ENCODE data around the gene TIGD1. TPM values are rescaled to one million over a fixed set of nuclear protein-coding genes. Genes with fewer than 3 reads are reported as not detected.

The TIGD1 gene
- total RNA-seq, 1 donor from 2014 or later = 2.2 TPM

DNA sequence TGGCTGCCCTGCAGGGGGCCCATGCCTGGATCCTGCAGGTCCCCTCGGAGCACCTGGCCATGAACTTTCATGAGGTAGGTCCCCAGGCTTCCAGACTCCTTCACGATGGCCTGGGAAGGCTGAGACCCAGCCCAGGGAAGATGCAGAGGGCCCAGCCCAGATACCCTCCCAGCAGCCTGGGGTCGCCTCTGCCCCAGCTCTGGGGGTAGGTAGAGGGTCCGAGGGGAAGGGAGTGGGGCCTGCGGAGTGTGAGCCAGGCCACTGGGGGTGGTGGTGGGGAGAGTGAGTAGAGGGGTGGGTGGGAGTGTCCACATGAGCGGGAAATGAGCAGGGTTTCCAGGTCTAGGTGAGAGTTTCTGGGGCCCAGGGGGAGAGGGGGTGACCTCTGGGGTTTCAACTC is 25.6 kb downstream of the TIGD1 start:
- DNase-seq (ENCODE audit: low spot score) = no peak

DNA sequence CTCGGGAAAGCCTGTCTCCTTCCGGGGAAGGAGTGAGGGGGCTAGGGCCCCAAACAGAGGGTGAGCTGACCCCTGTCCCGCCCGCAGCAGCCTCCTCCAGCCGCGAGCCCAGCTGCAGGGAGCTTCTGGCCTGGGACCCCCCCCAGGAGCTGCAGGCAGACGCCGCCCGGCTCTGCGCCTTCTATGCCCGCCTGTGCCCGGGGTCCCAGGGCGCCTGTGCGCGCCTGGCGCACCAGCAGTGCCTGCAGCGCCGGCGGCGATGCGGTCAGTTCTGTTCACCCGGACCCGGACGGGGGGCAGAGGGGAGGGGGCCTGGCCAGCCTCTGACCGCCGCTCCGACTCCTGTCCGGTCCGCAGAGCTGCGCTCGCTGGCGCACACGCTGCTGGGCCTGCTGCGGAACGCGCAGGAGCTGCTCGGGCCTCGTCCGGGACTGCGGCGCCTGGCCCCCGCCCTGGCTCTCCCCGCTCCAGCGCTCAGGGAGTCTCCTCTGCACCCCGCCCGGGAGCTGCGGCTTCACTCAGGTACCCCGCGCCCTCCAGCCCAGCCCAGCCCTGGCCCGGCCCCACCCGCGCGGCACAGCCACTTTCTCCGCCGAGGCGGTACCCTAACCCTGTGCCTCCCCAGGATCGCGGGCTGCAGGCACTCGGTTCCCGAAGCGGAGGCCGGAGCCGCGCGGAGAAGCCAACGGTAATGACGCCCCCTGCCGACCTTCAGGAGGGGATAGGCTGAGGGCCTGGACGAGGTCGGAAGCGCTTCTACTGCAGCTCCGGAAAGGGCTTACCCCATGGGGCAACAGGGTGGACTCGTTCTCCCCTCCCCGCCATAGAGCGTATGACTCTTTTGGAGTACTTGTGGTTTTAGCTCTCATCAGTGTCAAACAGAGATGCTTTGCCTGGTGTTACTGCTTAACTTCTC is 26.4 kb downstream of the TIGD1 start:
- DNase-seq (ENCODE audit: low spot score) = no peak

DNA sequence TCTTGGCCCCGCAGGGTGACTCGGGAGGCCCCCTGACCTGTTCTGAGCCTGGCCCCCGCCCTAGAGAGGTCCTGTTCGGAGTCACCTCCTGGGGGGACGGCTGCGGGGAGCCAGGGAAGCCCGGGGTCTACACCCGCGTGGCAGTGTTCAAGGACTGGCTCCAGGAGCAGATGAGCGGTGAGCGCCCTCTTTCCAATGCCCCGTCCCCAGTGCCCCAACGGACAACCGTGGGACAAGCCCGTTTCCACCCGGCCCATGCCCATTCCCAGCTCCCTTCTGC is 27.0 kb downstream of the TIGD1 start:
- no peak for DNase-seq (ENCODE audit: low spot score)

DNA sequence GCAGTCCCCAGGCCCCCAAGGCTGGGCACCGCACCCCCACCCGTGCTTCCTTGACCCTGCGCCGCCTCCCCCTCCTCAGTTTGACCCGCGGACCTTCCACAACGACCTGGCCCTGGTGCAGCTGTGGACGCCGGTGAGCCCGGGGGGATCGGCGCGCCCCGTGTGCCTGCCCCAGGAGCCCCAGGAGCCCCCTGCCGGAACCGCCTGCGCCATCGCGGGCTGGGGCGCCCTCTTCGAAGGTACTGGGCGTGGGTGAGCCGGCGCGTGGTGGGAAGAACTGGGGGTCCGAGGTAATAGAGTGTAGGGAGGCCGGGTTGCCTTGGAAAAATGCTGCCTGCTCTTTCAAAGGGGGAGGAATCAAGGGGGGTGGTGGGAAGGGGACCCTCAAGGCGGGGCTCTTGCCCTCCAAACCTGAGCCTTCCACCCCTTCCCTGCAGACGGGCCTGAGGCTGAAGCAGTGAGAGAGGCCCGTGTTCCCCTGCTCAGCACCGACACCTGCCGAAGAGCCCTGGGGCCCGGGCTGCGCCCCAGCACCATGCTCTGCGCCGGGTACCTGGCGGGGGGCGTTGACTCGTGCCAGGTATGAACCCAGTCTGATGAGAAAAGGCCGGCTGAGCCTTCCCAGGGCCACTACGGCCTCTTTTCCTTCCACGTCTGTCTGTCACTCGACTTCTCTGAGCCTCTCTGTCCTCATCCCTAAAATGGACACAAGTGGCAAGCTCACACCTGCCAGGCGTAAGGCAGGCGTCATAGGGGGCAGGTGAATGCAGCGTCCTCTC is 27.5 kb downstream of the TIGD1 start:
- no peak for DNase-seq (ENCODE audit: low spot score)

DNA sequence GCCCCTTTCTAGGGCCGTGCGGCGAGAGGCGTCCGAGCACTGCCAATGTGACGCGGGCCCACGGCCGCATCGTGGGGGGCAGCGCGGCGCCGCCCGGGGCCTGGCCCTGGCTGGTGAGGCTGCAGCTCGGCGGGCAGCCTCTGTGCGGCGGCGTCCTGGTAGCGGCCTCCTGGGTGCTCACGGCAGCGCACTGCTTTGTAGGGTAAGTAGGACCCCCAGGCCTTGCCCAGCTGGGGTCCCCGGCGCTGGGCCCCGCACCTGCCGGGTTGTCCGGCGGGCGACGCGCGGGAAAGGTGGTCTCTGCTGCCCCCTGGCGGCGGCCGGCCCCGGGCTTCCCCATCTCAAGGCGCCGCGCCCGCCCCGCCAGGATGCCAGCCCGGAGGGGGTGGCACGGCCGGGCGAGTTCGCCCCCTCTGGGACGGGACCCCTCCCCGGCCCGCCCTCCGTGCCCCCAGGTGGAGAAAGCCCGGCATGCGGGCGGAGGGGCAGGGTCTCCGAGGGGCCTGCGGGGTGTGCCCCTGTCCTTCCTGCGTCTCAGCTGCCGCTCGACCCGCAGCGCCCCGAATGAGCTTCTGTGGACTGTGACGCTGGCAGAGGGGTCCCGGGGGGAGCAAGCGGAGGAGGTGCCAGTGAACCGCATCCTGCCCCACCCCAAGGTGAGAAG is 28.3 kb downstream of the TIGD1 start:
- DNase-seq (ENCODE audit: low spot score) = no peak

DNA sequence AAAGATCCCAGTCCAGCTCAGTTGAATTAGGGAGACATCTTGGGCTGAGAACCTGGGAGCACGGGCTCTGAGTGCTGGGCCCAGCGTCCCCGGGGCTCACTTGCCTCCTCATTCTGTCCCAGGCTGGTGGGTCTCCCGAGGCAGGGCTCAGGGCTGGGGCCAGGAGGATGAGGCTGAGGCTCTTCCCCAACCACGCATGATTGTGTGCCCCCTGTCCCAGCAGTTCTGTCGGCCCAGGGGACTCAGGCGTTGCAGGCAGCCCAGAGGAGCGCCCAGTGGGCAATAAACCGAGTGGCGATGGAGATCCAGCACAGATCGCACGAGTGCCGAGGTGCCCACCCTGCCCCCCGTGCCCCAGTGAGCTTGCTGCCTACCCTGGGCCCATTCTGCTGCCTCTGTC is 29.3 kb downstream of the TIGD1 start:
- DNase-seq (ENCODE audit: low spot score) = no peak

GRCh38 chr2:232520489-232520888 is 29.9 kb downstream of the TIGD1 start:
- DNase-seq (ENCODE audit: low spot score) = no peak

DNA sequence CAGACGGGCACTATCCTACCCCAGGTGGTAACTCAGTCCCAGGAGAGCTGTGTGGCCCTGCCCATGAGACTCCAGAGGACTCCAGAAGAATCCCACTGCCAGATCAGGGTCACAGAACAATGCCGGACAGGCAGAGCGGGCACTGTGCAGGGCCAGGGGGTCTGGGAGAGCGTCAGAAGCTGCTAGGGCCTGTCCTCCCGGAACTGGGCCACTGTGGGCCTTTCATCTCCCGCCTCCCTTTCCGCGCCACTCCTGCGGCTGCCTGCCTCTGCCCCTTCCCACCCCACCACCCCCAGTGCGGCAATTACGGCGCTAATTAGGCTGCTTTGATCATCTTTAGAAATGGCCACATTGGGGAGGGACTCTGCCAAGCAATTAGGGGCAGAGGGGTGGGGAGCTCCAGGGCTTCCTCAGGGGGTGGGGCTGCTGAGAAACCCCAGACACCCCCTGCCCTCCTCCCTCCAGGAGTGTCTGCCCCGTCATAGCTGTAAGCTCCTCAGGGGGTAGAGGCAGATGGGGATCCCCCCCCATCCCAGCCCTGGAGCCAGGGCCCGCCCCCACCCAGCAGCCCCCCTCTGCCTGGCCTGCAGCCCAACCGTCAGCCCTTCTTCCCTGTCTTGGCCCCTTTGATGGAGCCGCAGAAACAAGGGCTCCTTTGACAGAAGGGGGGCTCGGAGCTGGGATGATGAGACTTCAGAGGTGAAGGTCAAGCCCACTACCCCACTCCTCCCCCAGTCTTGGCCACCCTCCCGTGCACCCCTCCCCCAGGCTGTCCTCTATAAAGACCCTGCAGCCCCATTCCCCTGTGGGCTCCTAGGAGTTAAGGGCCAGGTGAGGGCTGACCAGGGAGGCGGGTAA is 30.5 kb downstream of the TIGD1 start, which contains the start of gene PRSS56:
Gene PRSS56 (plus strand): TSS at position 808 of the 858 bp plus-strand sequence. CDS start 211 bp downstream, outside the sequence.
- DNase-seq (ENCODE audit: low spot score) = no peak

- DNase-seq (ENCODE audit: low spot score) = no peak
Measured at GRCh38 chr2:232518844-232519243, 31.5 kb downstream of the TIGD1 start.

DNA sequence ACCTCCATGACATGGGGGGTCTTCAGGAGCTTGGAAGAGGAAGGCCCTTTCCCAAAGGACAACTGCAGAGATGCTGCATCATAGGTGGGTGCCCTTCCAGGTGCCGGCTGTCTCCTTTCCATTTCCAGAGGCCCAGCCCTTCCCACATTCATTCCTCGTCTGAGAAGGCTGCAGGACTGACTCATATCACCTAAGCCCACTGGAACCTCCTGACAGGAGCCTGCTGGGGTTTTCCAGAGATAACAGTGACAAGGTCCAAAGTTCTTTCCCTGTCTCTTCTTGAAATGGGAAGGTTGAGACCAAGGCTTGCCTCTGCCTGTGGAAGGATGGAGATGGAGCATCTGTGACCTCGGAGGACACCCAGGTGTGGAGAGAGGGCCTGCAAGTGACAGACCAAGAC is 33.8 kb downstream of the TIGD1 start:
- no peak for DNase-seq (ENCODE audit: low spot score)

DNA sequence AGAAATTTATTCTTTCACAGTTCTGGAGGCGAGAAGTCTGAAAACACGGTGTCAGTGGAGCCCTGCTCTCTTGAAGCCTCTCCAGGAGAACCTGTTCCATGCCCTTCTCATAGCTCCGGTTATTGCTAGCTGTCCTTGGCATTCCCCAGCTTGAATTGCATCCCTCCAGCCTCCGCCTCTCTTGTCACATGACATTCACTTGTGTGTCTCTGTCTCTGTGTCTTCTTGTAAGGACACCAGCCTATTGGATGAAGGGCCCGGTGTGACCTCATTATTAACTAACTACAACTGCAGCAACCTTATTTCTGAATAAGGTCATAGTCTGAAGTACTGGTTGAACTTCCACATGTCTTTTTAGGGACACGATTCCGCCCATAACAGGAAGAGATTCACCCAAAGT is 34.7 kb downstream of the TIGD1 start:
- no peak for DNase-seq (ENCODE audit: low spot score)

DNA sequence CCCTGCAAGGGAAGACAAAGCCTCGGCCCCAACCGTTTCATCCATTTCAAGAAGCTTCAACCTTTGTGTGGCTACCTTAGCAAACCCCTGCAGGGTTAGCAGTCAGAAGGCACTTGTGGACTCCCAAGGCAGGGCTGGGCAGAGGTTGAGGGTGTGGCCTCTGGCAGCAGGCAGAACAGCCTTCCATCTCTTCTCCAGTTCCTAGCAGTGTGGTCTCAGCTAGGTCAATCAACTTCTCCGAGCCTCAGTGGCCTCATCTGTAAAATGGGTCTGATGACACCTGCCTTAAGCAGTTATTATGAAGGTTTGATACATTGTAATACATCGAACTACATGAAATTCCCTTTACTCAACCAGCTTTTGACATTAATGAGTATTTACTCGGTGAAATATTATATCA is 37.0 kb downstream of the TIGD1 start:
- DNase-seq (ENCODE audit: low spot score) = no peak

- no peak for DNase-seq (ENCODE audit: low spot score)
Measured at GRCh38 chr2:232512602-232513001, 37.8 kb downstream of the TIGD1 start.

DNA sequence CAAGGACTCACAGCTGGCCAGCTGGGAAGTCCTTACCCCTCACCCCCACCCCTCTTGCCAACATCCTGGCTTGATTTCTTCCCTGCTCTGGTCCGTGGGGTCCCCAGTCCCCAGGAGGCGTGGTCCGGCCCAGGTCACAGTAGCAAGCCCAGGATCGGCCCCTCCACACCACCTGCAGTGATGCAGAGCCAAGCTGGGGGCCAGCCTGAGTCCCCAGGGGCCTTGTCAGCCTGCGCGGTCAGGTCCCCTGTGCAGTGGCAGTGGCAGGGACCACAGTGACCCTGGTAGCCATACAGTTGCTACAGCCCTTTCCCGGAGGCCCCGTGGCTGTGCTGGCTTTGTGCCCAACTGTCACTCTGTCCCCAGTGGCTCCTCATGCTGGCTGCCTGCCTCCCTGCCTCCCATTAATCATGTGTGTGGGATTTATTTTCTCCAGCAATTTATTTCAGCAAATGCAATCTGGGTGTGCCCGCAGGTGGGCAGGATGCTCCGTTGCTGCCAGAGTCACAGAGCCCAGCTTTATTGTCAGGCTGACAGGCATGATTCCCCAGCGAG is 38.9 kb downstream of the TIGD1 start:
- no peak for DNase-seq (ENCODE audit: low spot score)

DNA sequence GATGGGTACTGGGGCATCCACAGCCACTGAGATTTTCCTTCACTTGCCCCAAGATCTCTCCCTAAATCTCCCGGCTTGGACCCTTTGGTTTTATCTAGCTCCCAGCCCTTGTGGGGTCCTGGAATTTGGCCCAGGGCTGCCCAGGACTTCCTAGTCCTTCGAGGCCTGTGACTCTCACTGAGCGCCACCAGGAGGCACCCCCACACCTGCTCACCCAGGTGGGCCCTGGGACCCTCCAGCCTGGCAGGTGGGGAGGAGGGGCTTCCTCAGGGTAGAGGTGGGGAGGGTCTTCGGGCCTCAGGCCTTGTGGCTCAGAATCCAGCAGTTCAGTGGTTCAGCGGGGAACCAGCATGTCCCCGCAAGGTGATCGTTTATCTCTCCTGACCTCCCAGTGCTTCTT is 42.1 kb downstream of the TIGD1 start:
- no peak for DNase-seq (ENCODE audit: low spot score)

GRCh38 chr2:232506709-232507108 is 43.6 kb downstream of the TIGD1 start:
- DNase-seq (ENCODE audit: low spot score) = no peak

- no peak for DNase-seq (ENCODE audit: low spot score)
Measured at GRCh38 chr2:232505856-232506255, 44.5 kb downstream of the TIGD1 start.

GRCh38 chr2:232504438-232504837 is 45.9 kb downstream of the TIGD1 start:
- no peak for DNase-seq (ENCODE audit: low spot score)

DNA sequence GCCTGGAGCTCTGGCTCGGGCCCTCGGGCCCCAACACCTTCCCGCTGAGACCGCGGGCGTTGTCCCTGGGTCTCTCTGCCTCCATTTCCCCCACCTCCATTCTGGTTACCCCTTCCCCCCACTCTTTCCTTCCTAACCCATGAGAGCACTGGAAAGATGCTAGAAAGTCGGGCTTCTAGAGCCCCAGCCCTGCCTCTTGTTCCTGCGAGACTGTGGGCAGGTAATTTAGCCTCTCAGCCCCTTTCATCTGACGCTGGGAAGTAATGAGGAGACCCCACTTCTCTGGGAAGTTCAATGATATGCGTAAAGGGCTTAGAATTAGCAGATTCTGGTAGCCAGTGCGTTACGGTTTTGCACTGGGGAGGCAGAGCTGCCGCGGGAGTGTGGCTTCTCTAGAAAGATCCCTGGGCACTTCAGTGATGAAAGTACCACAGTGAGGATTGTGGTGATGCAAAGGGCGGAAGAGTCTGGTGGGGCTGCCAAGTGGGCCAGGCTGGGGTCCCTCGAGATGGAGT is 46.5 kb downstream of the TIGD1 start:
- DNase-seq (ENCODE audit: low spot score) = no peak
